GM19463 (cell line): Measurements from ENCODE around the gene PTPRT.

ENCODE experiments used
- ATAC-seq: cut with Tn5 transposase; IDR thresholded peaks from one replicate; pipeline ENCODE4 v1.9.1; 2021; ENCODE audit warnings: mild to moderate bottlenecking, moderate library complexity; ENCODE audit not compliant: unreplicated experiment

Gene PTPRT

GRCh38 chr20:42097741-42098140 is 1092.0 kb downstream of the PTPRT start:
- ATAC-seq = no peak

- no peak for ATAC-seq
Observed at GRCh38 chr20:42095221-42095620, 1094.5 kb downstream of the PTPRT start.

- no peak for ATAC-seq
Observed at GRCh38 chr20:42093542-42094440, 1095.9 kb downstream of the PTPRT start.

GRCh38 chr20:42093041-42093440 is 1096.7 kb downstream of the PTPRT start:
- no peak for ATAC-seq

GRCh38 chr20:42085366-42085765 is 1104.3 kb downstream of the PTPRT start:
- ATAC-seq = no peak

- ATAC-seq = no peak
Observed at GRCh38 chr20:42083280-42083679, 1106.4 kb downstream of the PTPRT start.

- no peak for ATAC-seq
Observed at GRCh38 chr20:42082611-42083010, 1107.1 kb downstream of the PTPRT start.

GRCh38 chr20:42080956-42081355 is 1108.8 kb downstream of the PTPRT start:
- no peak for ATAC-seq

- no peak for ATAC-seq
Observed at GRCh38 chr20:42074944-42075343, 1114.8 kb downstream of the PTPRT start.

- ATAC-seq = no peak
Observed at GRCh38 chr20:42067596-42067995, 1122.1 kb downstream of the PTPRT start.

GRCh38 chr20:42067174-42067573 is 1122.5 kb downstream of the PTPRT start:
- no peak for ATAC-seq

GRCh38 chr20:42063141-42063540 is 1126.6 kb downstream of the PTPRT start:
- no peak for ATAC-seq

- no peak for ATAC-seq
Observed at GRCh38 chr20:42053350-42053749, 1136.4 kb downstream of the PTPRT start.

- ATAC-seq = no peak
Observed at GRCh38 chr20:42051921-42052320, 1137.8 kb downstream of the PTPRT start.

- ATAC-seq = no peak
Observed at GRCh38 chr20:42046371-42047085, 1143.2 kb downstream of the PTPRT start.

- no peak for ATAC-seq
Observed at GRCh38 chr20:42043921-42044320, 1145.8 kb downstream of the PTPRT start.

- no peak for ATAC-seq
Observed at GRCh38 chr20:42041000-42041565, 1148.6 kb downstream of the PTPRT start.

- ATAC-seq = no peak
Observed at GRCh38 chr20:42027746-42028268, 1161.9 kb downstream of the PTPRT start.

GRCh38 chr20:42026599-42026998 is 1163.1 kb downstream of the PTPRT start:
- ATAC-seq = no peak

GRCh38 chr20:42024653-42025052 is 1165.1 kb downstream of the PTPRT start:
- no peak for ATAC-seq
